Embryonic facial prominence (tissue), 1 donor: ENCODE data around the gene IRF6.
"Not testable (repeated sequence)": the region's sequence is repeated elsewhere in the genome, so short reads cannot be mapped to it uniquely, and the experiment has no call there.

Source experiments
- DNase-seq: peaks from one replicate; pipeline ENCODE4 v3.0.0-alpha.2; 2016; ENCODE audit errors: extremely low spot score

The IRF6 gene

GRCh38 chr1:209823143-209824041, 17.4 kb upstream of the IRF6 start:
- peak; percentile 50 for DNase-seq

- no peak for DNase-seq
These were observed 16.8 kb upstream of the IRF6 start for GRCh38 chr1:209822706-209823105.

- no peak for DNase-seq
These were observed 15.0 kb upstream of the IRF6 start for GRCh38 chr1:209820986-209821385.

GRCh38 chr1:209819058-209819457, 13.1 kb upstream of the IRF6 start:
- DNase-seq: no peak

- no peak for DNase-seq
These were observed 11.7 kb upstream of the IRF6 start for GRCh38 chr1:209817691-209818090.

- no peak for DNase-seq
These were observed 11.0 kb upstream of the IRF6 start for GRCh38 chr1:209816923-209817322.

- no peak for DNase-seq
These were observed 10.0 kb upstream of the IRF6 start for GRCh38 chr1:209815931-209816341.

GRCh38 chr1:209815490-209815889, 9.5 kb upstream of the IRF6 start:
- DNase-seq: no peak

- DNase-seq: no peak
These were observed 8.0 kb upstream of the IRF6 start for GRCh38 chr1:209813902-209814301.

- DNase-seq: no peak
These were observed 4.8 kb upstream of the IRF6 start for GRCh38 chr1:209810783-209811182.

- DNase-seq: no peak
These were observed 3.7 kb upstream of the IRF6 start for GRCh38 chr1:209809611-209810010.

GRCh38 chr1:209808059-209808581, 2.2 kb upstream of the IRF6 start:
- DNase-seq: no peak

- no peak for DNase-seq
These were observed 1.6 kb upstream of the IRF6 start for GRCh38 chr1:209807509-209807908.

- no peak for DNase-seq
These were observed 581 bp downstream of the IRF6 start for GRCh38 chr1:209805341-209805781.

GRCh38 chr1:209803568-209803967, 2.4 kb downstream of the IRF6 start:
- DNase-seq: no peak

GRCh38 chr1:209802780-209803152, 3.2 kb downstream of the IRF6 start:
- no peak for DNase-seq

GRCh38 chr1:209802117-209802779, 3.7 kb downstream of the IRF6 start:
- DNase-seq: no peak

- no peak for DNase-seq
These were observed 4.7 kb downstream of the IRF6 start for GRCh38 chr1:209800984-209801834.

- DNase-seq: no peak
These were observed 7.8 kb downstream of the IRF6 start for GRCh38 chr1:209797978-209798639.

- not testable (repeated sequence) for DNase-seq
These were observed 12.2 kb downstream of the IRF6 start for GRCh38 chr1:209793711-209794110.

GRCh38 chr1:209791920-209792319, 14.0 kb downstream of the IRF6 start:
- no peak for DNase-seq
